ENCODE measurements around the gene HOXA10.

GRCh38 chr7:27187475-27188385 is 13.6 kb upstream of the HOXA10 start:
- TF ChIP-seq, protein P1, sequence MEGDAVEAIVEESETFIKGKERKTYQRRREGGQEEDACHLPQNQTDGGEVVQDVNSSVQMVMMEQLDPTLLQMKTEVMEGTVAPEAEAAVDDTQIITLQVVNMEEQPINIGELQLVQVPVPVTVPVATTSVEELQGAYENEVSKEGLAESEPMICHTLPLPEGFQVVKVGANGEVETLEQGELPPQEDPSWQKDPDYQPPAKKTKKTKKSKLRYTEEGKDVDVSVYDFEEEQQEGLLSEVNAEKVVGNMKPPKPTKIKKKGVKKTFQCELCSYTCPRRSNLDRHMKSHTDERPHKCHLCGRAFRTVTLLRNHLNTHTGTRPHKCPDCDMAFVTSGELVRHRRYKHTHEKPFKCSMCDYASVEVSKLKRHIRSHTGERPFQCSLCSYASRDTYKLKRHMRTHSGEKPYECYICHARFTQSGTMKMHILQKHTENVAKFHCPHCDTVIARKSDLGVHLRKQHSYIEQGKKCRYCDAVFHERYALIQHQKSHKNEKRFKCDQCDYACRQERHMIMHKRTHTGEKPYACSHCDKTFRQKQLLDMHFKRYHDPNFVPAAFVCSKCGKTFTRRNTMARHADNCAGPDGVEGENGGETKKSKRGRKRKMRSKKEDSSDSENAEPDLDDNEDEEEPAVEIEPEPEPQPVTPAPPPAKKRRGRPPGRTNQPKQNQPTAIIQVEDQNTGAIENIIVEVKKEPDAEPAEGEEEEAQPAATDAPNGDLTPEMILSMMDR (IDR thresholded peaks at IDR 0.05 in 4 of 5, conservative IDR thresholded peaks at IDR 0.05 in 1 of 5), result no peak
- no peak for TF ChIP-seq POLR2A (IDR thresholded peaks at IDR 0.05)
